Tibial artery (tissue), 4 donors: ENCODE data around the gene C1orf74.
A peak's percentile ranks its signal among the peaks of the same experiment; 100 is the strongest.

Experiments
- DNase-seq, 2 donors: peaks; one replicate each; pipeline ENCODE4 v3.0.0-alpha.2; 2019
- H3K27ac ChIP-seq, 2 donors: fragments of 200-600 bp; sonication (generic) in 1 of 2; 1 replicate in 1 of 2; 2 replicates in 1 of 2; pipeline ENCODE4 v1.5.1; 2018 to 2019; ENCODE audit warnings: mild to moderate bottlenecking in 1 of 2
- H3K27me3 ChIP-seq, 2 donors: fragments of 200-600 bp; sonication (generic) in 1 of 2; one replicate each; pipeline versions ENCODE4 v1.5.1 to v1.6.0; 2016 to 2019
- H3K36me3 ChIP-seq, 3 donors: fragments of 200-600 bp; sonication (generic) in 2 of 3; one replicate each; pipeline ENCODE4 v1.5.1; 2016 to 2019; ENCODE audit warnings: mild to moderate bottlenecking in 2 of 3
- H3K4me1 ChIP-seq, 4 donors: fragments of 200-600 bp; sonication (generic) in 2 of 4; 1 replicate in 3 of 4; 2 replicates in 1 of 4; pipeline ENCODE4 v1.5.1; 2016 to 2019
- H3K4me3 ChIP-seq, 2 donors: fragments of 200-600 bp; sonication (generic) in 1 of 2; 1 replicate in 1 of 2; 2 replicates in 1 of 2; pipeline ENCODE4 v1.5.1; 2018 to 2019; ENCODE audit warnings: mild to moderate bottlenecking in 2 of 2
- H3K9me3 ChIP-seq, 3 donors: fragments of 200-600 bp; sonication (generic) in 1 of 3; one replicate each; pipeline ENCODE4 v1.5.1; 2016 to 2019
- intact Hi-C: fragments of 100-400 bp; cut with DNase I; formaldehyde crosslinking; loops from one replicate; pipeline ENCODE4 v1.15.0; 2023; ENCODE audit warnings: low total_unique reads
- TF ChIP-seq, protein P1 (sequence below), 2 experiments: fragments of 200-600 bp in 1 of 2; fragments of 450-650 bp in 1 of 2; IDR thresholded peaks; one replicate each; pipeline ENCODE4 v1.5.1; 2017 to 2019; ENCODE audit warnings: antibody characterized with exemption in 2 of 2, mild to moderate bottlenecking in 1 of 2, moderate library complexity in 1 of 2

Gene C1orf74

DNA sequence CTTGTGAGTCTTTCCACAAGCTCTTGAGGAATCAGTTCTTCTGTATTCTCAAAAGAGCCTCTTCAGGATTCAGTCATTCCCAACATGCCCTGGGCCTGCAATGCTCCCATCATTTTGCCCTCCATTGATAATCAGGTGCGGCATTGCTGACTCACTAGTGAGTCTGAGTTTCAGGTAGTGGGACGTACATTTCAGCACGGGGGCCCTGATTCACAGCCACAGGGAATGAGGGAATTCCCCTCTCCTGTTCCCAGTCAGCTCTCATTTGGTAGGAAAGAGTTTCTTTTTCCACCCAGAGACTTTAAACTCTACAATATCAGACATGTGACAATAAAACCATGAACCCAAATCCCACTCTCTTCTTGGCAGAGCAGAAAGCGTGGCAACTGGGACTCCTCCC lies 25.3 kb upstream of the C1orf74 start:
- intact Hi-C loops, result no loop called here

DNA sequence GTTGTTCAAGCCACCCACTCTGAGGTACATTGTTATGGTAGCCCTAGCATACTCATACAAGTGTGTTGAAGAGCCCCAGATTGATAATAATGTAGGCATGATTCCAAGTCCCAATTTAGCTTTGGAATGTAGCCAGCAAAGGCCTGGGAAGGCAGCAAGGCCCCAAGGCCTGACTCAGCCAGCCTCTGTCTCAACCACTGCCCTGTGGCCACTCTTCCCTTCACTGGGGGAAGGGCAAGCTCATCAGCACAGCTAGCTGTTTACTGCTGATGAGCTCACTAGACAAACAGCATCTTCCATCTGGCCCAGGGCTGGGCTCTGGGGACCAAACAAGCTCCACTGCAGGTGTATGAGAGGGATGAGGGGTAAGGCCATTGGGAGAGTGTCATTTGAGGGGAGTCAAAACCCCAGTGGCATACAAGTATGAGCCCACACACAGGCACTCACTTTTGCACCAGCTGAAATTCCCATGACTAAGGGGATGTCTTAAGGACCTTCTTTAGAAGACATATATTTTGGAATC lies 23.8 kb upstream of the C1orf74 start:
- H3K36me3 ChIP-seq, result no peaks in the 10 kb centered on the region
- TF ChIP-seq, protein P1, sequence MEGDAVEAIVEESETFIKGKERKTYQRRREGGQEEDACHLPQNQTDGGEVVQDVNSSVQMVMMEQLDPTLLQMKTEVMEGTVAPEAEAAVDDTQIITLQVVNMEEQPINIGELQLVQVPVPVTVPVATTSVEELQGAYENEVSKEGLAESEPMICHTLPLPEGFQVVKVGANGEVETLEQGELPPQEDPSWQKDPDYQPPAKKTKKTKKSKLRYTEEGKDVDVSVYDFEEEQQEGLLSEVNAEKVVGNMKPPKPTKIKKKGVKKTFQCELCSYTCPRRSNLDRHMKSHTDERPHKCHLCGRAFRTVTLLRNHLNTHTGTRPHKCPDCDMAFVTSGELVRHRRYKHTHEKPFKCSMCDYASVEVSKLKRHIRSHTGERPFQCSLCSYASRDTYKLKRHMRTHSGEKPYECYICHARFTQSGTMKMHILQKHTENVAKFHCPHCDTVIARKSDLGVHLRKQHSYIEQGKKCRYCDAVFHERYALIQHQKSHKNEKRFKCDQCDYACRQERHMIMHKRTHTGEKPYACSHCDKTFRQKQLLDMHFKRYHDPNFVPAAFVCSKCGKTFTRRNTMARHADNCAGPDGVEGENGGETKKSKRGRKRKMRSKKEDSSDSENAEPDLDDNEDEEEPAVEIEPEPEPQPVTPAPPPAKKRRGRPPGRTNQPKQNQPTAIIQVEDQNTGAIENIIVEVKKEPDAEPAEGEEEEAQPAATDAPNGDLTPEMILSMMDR (IDR thresholded peaks at IDR 0.05), result no peak
- DNase-seq, result no peak
- peaks cover 0 to 8% (median 3%) of the 10 kb centered on the region in 4 donors for H3K4me1 ChIP-seq
- no peaks in the 10 kb centered on the region for H3K9me3 ChIP-seq
- no peak overlapping the region for H3K4me3 ChIP-seq
- peaks cover 0 to 10% of the 10 kb centered on the region in 2 donors for H3K27me3 ChIP-seq
- H3K27ac ChIP-seq, result no peak overlapping the region
- intact Hi-C loops, result no loop called here

More for the DNA sequence above, 25.3 kb upstream of the C1orf74 start:
- DNase-seq, result no peak
- TF ChIP-seq, protein P1 (IDR thresholded peaks at IDR 0.05), result no peak
- peaks cover 0 to 10% of the 10 kb centered on the region in 2 donors for H3K27me3 ChIP-seq
- no peaks in the 10 kb centered on the region for H3K9me3 ChIP-seq
- H3K27ac ChIP-seq, result no peak overlapping the region
- H3K36me3 ChIP-seq, result no peaks in the 10 kb centered on the region
- peaks cover 0 to 8% (median 3%) of the 10 kb centered on the region in 4 donors for H3K4me1 ChIP-seq
- H3K4me3 ChIP-seq, result no peak overlapping the region

GRCh38 chr1:209807509-209807908 lies 23.1 kb upstream of the C1orf74 start:
- TF ChIP-seq, protein P1 (IDR thresholded peaks at IDR 0.05), result no peak
- Histone ChIP-seq H3K4me1 (peaks cover 0 to 8% (median 3%) of the 10 kb centered on the region in 4 donors), H3K36me3 (no peaks in the 10 kb centered on the region), H3K4me3 (no peak overlapping the region), H3K27me3 (peaks cover 0 to 10% of the 10 kb centered on the region in 2 donors), H3K9me3 (no peaks in the 10 kb centered on the region), H3K27ac (no peak overlapping the region)
- intact Hi-C loops, result no loop called here
- no peak for DNase-seq

DNA sequence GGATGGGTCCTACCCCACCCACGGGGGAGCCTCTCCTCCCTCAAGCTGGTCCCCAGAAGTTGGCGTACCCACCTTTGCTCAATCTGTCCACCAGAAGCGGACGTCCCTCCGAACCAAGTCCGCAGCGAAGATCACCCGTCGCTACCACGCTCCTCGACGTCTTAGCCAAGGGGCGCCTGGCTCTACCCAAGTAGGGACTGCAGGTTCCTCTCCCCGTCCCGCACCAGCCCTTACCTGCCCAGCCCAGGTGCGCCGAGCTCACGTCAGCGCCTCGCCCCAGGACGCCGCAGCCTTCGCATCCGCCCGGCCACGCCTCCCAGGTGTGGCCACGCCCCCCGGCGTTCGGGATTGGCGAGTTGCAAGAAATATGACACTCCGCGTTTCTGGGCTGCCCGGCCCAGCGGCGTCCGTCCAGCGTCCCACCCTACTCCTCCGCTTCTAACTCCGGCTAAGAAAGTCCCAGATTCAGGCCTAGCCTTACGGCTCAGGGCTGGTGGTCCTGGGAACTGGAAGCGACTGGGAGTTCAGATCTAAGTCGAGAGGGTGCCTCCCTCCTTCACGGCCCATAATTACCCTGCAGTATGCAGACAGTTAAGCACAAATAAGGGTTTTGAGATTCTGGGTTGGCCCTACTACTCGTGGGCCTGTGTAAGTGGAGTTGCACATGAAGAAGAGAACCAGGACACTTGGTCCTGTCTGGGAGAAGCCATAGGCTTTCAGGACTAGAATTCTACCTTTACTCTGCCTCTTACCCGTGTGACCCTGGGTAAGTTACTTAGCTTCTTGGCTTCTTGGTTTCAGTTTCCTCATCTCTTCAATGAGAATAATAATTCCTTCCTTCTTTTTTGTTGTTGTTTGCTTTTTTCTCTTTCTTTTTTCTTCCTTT lies 21.8 kb upstream of the C1orf74 start, which contains the start of gene IRF6:
TSS of gene IRF6 (minus strand) at position 268 of the 886 bp plus-strand sequence. CDS start 4,729 bp downstream, outside the sequence.
- Histone ChIP-seq H3K36me3 (no peaks in the 10 kb centered on the region), H3K9me3 (no peaks in the 10 kb centered on the region), H3K4me1 (peaks cover 0 to 14% (median 4%) of the 10 kb centered on the region in 4 donors), H3K27ac (no peak within 1 kb of the TSS), H3K27me3 (peaks cover 0 to 10% of the 10 kb centered on the region in 2 donors), H3K4me3 (peak within 1 kb of the TSS; percentile 38 to 41)
- DNase-seq, result peak; percentile 82 to 84
- TF ChIP-seq, protein P1 (IDR thresholded peaks at IDR 0.05), result no peak
- intact Hi-C loops, result no loop called here

- H3K27me3 ChIP-seq, result peaks cover 0 to 10% of the 10 kb centered on the region in 2 donors
- no peaks in the 10 kb centered on the region for H3K9me3 ChIP-seq
- H3K4me1 ChIP-seq, result peaks cover 0 to 15% (median 4%) of the 10 kb centered on the region in 4 donors
- intact Hi-C loops, result no loop called here
- no peak for DNase-seq
- no peak overlapping the region for H3K27ac ChIP-seq
- TF ChIP-seq, protein P1 (IDR thresholded peaks at IDR 0.05), result no peak
- H3K4me3 ChIP-seq, result peak overlapping the region; percentile 38 to 41
- H3K36me3 ChIP-seq, result no peaks in the 10 kb centered on the region
These were observed 21.0 kb upstream of the C1orf74 start for GRCh38 chr1:209805341-209805781.
